GM20431 (cell line): ENCODE measurements around the gene CACNA1A.
"Not testable (repeated sequence)": the region's sequence is repeated elsewhere in the genome, so short reads cannot be mapped to it uniquely, and the experiment has no call there.

Source experiments
- in situ Hi-C: fragments of 300-500 bp; cut with MseI, MboI; formaldehyde crosslinking; loops from one replicate; pipeline ENCODE4 v1.15.0; 2020; ENCODE audit warnings: low sequenced_read_pairs; ENCODE audit not compliant: unreplicated experiment

CACNA1A gene

GRCh38 chr19:13429563-13429962, 76.7 kb downstream of the CACNA1A start:
- in situ Hi-C loops, result no loop called here

GRCh38 chr19:13428352-13428751, 77.9 kb downstream of the CACNA1A start:
- in situ Hi-C loops, result no loop called here

GRCh38 chr19:13427273-13428051, 78.8 kb downstream of the CACNA1A start:
- in situ Hi-C loops, result no loop called here

GRCh38 chr19:13425875-13426274, 80.4 kb downstream of the CACNA1A start:
- in situ Hi-C loops, result not testable (repeated sequence)

GRCh38 chr19:13425151-13425550, 81.1 kb downstream of the CACNA1A start:
- in situ Hi-C loops, result no loop called here

- in situ Hi-C loops, result no loop called here
Measured at GRCh38 chr19:13420780-13421179, 85.5 kb downstream of the CACNA1A start.

- in situ Hi-C loops, result no loop called here
Measured at GRCh38 chr19:13417054-13417453, 89.2 kb downstream of the CACNA1A start.

GRCh38 chr19:13411899-13412298, 94.4 kb downstream of the CACNA1A start:
- in situ Hi-C loops, result no loop called here

- in situ Hi-C loops, result no loop called here
Measured at GRCh38 chr19:13410946-13411345, 95.3 kb downstream of the CACNA1A start.

GRCh38 chr19:13408889-13409518, 97.3 kb downstream of the CACNA1A start:
- in situ Hi-C loops, result no loop called here

GRCh38 chr19:13404236-13404635, 102.0 kb downstream of the CACNA1A start:
- in situ Hi-C loops, result no loop called here

- in situ Hi-C loops, result no loop called here
Measured at GRCh38 chr19:13401388-13401787, 104.9 kb downstream of the CACNA1A start.

GRCh38 chr19:13400296-13400695, 106.0 kb downstream of the CACNA1A start:
- in situ Hi-C loops, result no loop called here

- in situ Hi-C loops, result no loop called here
Measured at GRCh38 chr19:13399746-13400145, 106.5 kb downstream of the CACNA1A start.

- in situ Hi-C loops, result no loop called here
Measured at GRCh38 chr19:13398780-13399726, 107.2 kb downstream of the CACNA1A start.

- in situ Hi-C loops, result no loop called here
Measured at GRCh38 chr19:13398182-13398581, 108.1 kb downstream of the CACNA1A start.

- in situ Hi-C loops, result no loop called here
Measured at GRCh38 chr19:13396250-13397080, 109.8 kb downstream of the CACNA1A start.

GRCh38 chr19:13382633-13382938, 123.7 kb downstream of the CACNA1A start:
- in situ Hi-C loops, result no loop called here

GRCh38 chr19:13381827-13382632, 124.2 kb downstream of the CACNA1A start:
- in situ Hi-C loops, result no loop called here
